GM21825 (cell line): ENCODE measurements around the gene ZCCHC7.
"Not testable (repeated sequence)": the region's sequence is repeated elsewhere in the genome, so short reads cannot be mapped to it uniquely, and the experiment has no call there.

Experiments
- ATAC-seq: cut with Tn5 transposase; IDR thresholded peaks from one replicate; pipeline ENCODE4 v1.9.1; 2021; ENCODE audit warnings: mild to moderate bottlenecking, moderate library complexity; ENCODE audit not compliant: unreplicated experiment

Gene ZCCHC7

DNA sequence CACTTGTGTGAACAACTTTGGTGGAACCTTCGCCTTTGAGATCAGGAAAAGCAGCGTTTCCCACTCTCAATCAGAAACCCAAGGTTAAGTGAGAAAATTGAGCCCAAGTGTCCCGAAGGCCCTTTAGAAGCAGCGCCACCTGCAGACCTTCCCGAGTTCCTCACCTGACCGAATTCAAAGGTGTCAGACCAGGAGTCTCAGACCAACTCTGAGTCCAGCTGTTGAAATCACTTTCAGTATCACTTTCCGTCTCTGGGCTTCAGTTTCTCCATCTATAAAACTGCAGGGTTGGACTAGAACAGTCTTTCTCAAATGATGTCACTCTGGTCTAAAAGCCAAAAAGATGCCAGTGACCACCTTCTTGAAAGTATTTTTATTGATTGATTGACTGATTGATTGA is 270.4 kb downstream of the ZCCHC7 start:
- ATAC-seq = peak; percentile 69

DNA sequence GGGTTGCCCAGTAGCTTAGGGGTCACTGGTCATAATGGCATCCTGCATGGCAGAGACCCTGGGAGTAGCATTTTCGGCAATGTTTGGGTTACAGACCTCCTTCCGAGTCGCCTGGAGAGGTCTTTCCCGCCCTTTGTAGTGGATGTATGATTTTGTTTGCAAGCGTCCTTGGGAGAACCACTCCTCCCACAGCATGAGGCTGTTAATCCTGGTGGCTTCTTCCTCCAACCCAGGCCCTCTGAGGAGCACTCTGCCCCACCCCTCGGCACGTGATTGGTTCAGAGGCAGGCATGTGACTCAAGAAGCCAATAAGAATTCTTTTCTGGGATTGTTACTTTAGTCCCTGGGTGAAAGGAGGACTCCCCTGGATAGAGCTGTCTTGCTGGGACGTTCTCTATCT is 271.9 kb downstream of the ZCCHC7 start:
- ATAC-seq = no peak

GRCh38 chr9:37395229-37395628 is 274.9 kb downstream of the ZCCHC7 start:
- ATAC-seq = no peak

DNA sequence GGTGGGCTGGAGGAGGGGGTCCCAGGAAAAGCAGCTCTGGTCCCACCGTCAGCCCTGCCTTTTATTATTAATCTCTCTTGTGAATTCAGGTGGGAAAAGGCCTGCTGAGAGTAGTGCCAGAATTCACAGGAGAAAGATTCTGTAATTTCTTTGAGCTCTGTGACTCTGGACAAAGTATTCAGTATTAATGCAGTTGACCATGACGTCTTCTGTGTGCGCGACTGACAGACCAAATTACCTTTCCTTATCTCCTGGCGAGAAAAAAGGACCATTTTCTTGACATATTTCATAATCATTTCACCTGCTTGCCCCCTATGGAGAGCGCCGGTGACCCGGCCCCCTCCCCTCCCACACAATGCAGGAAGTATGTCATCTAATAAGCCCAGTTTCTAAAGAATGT is 275.3 kb downstream of the ZCCHC7 start:
- ATAC-seq = no peak

DNA sequence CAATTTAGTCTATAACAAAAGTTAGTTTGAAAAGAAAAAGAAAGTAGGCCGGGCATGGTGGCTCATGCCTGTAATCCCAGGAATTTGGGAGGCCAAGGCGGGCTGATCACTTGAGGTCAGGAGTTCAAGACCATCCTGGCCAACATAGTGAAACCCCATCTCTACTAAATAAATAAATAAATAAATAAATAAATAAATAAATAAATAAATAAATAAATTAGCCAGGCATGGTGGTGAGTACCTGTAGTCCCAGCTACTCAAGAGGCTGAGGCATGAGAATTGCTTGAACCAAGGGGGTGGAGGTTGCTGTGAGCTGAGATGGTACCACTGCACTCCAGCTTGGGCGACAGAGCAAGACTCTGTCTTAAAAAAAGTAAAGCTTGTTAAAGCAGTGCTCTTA is 277.6 kb downstream of the ZCCHC7 start:
- ATAC-seq = not testable (repeated sequence)

GRCh38 chr9:37398464-37399025 is 278.2 kb downstream of the ZCCHC7 start:
- no peak for ATAC-seq

DNA sequence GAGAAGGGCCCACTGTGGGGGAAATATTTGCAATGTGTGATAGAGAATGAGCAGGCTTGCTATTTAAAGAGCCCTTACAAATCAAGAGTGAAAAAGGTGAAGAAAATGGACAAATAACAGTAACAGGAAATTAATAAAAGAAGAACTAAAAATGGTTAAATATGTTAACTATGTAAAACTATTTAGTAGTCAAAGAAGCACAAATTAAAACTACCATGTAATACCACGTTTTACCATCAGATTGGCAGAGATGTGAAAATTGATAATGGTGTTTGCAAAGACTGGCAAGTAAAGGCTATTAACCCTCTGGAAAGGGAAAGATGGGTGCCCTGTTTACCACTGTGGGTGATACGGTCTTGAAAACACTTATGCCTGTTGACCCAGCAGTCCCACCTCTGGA is 279.0 kb downstream of the ZCCHC7 start:
- no peak for ATAC-seq

DNA sequence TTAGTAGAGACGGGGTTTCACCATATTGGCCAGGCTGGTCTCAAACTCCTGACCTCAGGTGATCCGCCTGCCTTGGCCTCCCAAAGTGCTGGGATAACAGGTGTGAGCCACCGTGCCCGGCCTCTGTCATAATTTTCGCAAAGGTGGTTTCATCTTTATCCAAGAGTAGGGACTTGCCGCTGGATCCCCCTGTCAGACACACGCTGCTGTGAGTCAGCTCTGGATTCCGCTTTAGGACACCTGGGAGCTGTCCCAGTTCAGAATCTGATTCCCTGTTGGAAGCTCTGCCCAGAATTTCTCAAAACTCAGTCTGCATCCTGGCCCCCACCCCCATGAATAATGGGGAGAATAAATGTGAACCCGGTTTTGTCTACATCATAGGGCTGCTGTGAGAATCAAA is 284.2 kb downstream of the ZCCHC7 start:
- ATAC-seq = no peak

GRCh38 chr9:37405350-37405749 is 285.0 kb downstream of the ZCCHC7 start:
- no peak for ATAC-seq

DNA sequence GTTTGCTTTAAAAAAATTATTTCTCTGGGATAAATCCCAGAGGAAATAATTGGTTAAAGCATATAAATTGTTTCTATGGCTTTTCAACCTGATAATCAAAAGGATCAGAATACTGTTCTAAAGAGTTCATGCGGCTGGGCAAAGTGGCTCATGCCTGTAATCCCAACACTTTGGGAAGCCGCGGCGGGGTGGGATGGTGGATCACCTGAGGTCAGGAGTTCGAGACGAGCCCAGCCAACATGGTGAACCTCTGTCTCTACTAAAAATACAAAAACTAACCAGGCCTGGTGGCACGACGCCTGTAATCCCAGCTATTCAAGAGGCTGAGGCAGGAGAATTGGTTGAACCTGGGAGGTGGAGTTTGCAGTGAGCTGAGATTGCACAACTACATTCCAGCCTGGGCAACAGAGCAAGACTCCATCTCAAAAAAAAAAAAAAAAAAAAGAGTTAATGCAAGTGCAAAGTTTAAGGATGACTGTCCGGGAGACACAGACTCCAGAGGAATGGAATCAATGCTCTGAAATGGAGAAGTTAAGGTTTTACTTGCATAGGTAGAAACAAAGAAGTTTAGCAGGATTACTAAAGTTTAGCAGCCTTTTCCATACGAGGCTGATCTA is 285.5 kb downstream of the ZCCHC7 start:
- ATAC-seq = no peak

GRCh38 chr9:37406603-37407401 is 286.4 kb downstream of the ZCCHC7 start:
- ATAC-seq = no peak

- no peak for ATAC-seq
Observed at GRCh38 chr9:37407468-37407867, 287.1 kb downstream of the ZCCHC7 start.
